ENCODE data around the gene KRTAP5-1.
"Not testable (repeated sequence)": the region's sequence is repeated elsewhere in the genome, so short reads cannot be mapped to it uniquely, and the experiment has no call there.

Gene KRTAP5-1, protein sequence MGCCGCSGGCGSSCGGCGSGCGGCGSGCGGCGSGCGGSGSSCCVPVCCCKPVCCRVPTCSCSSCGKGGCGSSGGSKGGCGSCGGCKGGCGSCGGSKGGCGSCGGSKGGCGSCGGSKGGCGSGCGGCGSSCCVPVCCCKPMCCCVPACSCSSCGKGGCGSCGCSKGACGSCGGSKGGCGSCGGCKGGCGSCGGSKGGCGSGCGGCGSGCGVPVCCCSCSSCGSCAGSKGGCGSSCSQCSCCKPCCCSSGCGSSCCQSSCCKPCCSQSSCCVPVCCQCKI
- total RNA-seq, result 0 to 0.44 (median 0) reads per million in 17 experiments

DNA sequence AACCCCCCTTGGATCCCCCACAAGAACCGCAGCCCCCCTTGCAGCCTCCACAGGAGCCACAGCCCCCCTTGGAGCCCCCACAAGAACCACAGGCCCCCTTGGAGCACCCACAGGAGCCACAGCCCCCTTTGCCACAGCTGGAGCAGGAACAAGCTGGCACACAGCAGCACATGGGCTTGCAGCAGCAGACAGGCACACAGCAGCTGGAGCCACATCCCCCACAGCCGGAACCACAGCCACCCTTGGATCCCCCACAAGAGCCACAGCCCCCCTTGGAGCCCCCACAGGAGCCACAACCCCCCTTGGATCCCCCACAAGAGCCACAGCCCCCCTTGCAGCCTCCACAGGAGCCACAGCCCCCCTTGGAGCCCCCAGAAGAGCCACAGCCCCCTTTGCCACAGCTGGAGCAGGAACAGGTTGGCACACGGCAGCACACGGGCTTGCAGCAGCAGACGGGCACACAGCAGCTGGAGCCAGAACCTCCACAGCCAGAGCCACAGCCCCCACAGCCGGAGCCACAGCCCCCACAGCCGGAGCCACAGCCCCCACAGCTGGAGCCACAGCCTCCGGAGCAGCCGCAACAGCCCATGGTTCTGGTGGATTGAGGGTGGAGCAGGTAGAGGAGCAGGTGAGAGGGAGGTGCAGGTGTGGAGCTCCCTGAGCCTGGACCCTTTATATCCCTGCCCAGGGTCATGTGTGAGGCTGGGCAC is at the start of gene KRTAP5-1:
Gene KRTAP5-1, minus strand, starts transcription at position 623 of the 710 bp plus-strand sequence. Its CDS starts 34 bp downstream, at position 589.
- not testable (repeated sequence) for DNase-seq

DNA sequence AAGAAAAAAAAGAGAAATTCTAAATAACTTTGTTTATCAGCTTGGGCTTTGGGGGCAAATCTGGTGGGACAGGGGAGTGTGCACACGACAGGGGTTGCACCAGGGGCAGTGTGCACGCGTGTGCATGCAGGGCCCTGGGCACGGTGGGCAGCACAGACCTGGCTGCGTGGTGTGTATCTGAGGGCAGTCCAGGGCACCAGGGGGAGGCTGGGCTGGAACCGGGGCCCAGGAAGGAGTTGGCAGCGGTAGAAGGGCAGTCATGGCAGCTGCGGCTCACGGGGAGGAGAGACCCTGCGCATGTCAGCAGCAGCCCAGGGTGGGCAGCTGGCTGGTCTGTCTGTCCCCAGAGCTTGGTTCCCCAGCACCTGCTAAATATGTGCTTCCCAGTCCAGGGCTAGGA is 48.8 kb upstream of the KRTAP5-1 start:
- no peak for DNase-seq

DNA sequence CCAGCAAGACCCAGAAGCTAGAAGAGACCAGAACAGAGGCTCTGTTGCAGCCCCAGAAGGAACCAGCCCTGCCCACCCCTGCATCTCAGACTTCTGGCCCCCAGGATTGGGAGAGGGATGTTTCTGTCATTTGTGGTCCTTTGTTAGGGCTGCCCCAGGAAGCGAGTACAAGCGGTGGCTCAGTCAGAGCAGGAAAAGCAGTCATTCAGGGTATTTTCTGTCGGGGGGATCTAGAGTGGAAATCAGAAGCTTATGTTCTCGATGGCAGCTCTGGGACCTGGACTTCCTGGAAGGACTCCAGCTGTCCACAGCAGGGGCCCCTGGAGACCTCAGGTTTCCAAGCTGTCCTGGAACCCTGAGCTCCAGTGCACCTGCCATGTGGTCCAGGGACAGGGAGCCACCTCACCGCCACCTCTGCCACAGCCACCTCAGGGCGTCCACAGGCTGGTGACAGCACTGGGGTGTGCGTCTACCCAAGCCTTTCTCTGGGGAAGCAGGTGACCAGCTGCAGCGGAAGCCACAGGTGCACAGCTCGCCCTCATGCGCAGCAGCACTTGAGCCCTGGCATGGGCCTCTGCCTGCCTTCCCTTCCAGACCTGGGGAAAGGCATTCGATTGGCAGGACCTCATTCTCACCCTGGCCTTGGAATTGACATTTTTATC is 47.1 kb upstream of the KRTAP5-1 start:
- no peak for DNase-seq

DNA sequence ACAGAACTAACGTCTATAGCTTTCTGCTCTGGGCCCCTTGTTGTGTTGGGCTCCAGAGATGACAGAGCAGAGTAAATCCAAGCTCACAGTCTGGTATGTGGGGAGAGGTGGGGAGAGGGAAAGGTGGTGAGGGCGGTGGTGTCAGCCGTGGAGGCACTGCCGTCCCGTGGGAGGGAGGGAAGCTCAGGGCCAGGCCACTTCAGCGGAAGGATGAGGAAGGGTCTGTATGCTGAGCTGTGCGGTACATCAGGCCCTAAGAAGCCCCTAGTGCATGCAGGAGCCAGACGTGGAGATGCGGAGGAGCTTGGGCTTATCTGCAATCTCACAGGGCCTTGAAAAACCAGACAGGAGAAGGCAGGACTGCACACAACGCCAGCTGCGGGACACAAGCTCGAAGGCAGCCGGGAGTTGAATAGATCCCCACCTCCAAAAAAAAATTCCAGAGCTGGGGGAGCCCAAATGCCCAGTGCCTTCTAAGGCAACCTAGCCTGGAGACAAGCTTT is 46.0 kb upstream of the KRTAP5-1 start:
- no peak for DNase-seq

DNA sequence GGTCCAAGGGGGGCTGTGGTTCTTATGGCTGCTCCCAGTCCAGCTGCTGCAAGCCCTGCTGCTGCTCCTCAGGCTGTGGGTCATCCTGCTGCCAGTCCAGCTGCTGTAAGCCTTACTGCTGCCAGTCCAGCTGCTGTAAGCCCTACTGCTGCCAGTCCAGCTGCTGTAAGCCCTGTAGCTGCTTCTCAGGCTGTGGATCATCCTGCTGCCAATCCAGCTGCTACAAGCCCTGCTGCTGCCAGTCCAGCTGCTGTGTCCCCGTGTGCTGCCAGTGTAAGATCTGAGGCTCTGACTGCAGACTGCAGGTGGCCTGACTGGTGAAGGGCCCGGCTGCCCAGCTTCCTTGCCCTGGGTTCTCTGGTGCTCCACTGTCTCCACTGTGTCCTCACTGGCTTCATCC is 45.2 kb upstream of the KRTAP5-1 start:
- DNase-seq, result no peak

DNA sequence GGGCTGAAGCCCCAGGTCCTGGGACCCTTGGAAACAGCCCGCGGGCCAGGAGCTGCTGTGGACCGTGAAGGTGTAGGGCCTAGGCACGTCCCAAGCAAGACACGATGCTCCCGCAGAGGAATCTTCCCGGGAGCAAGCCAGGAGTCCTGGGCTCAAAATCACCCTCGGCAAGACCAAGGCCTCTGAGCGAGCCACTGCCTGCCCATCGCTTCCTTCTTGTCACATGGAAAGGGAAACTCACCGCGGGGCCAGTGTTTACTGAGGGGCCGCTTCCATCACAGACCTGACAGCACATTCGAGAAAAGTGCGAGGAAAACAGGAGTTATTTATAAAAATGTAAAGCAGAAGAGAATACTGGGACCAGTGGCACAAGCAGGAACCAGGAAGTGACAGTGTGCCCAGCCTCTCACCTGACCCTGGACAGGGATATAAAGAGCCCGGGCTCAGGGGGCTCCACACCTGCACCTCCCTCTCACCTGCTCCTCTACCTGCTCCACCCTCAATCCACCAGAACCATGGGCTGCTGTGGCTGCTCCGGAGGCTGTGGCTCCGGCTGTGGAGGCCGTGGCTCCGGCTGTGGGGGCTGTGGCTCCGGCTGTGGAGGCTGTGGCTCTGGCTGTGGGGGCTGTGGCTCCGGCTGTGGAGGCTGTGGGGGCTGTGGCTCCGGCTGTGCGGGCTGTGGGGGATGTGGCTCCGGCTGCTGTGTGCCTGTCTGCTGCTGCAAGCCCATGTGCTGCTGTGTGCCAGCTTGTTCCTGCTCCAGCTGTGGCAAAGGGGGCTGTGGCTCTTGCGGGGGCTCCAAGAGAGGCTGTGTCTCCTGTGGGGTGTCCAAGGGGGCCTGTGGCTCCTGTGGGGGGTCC is 44.5 kb upstream of the KRTAP5-1 start, which contains the start of gene KRTAP5-5:
Gene KRTAP5-5, plus strand, starts transcription at position 450 of the 860 bp plus-strand sequence. Its CDS starts 66 bp downstream, at position 516.
- no peak for DNase-seq

DNA sequence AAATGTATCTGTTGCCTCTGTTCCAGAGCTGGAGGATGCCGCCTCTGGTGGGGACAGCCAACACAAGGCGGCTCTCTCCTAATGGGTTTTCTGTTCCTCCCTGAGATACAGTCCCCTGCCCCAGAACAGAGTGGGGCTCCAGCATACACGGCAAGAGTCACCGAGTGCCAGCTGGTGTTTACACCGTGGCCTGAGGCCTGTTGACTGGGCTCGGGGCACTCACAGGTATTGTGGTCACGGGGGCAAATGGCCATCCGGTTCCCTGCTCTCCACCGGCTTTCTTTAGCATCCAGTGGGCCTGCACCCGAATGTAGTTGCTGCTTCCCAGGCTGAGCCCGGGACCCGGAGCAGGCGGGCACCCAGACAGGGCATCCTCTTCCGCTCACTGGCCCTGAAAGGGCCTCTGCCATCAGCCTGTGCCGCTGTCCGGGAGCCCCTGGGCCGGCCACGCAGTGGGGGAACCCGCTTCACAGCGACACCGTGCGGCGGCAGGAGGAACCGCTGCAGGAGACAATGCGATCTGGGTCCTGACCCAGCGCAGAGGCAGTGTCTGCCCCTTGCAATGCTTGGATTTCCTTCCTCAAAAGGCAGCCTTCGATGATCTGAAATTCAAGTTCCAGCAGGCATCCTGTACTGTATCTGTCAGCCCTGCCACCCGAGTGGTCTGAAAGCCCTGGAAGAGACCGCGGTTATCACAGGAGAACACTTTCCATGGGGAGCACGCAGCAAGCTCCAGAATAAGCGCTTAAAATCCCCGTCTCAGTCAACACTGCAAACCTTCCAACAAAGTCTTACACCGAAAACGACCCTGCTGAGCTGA is 43.6 kb upstream of the KRTAP5-1 start:
- DNase-seq, result peak; percentile 55 to 73 (median 61)

DNA sequence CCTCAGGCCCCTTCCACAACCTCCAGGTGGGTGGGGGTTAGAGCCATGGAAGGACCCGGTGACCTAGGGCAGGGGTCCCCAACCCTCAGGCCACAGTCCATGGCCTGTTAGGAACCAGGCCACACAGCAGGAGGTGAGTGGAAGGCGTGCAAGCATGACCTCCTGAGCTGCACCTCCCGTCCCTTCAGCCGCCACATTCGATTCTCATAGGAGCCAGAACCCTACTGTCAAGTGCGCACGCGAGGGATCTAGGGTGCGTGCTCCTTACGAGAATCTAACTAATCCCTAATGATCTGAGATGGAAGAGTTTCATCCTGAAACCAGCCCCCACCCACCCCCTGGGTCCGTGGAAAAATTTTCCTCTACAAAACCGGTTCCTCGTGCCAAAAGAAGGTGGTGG is 40.5 kb upstream of the KRTAP5-1 start:
- no peak for DNase-seq

DNA sequence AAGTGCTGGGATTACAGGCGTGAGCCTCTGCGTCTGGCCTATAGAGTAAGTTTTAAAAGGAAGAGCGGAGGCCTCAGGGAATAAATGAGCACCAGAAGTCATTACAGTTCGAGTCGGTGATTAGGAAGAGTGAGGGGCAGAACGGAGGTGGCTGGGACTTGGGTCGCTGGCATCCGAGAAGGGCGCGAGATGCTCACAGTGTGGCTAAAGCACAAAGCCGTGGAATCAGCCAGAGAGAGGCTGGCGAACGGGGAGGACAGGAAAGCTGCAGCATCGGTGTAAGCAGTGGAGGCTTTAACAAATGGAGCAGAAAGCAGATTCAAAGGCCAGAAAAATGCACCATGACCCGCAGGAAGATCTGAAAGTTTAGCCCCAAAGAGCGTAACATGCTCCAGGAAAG is 39.5 kb upstream of the KRTAP5-1 start:
- no peak for DNase-seq

DNA sequence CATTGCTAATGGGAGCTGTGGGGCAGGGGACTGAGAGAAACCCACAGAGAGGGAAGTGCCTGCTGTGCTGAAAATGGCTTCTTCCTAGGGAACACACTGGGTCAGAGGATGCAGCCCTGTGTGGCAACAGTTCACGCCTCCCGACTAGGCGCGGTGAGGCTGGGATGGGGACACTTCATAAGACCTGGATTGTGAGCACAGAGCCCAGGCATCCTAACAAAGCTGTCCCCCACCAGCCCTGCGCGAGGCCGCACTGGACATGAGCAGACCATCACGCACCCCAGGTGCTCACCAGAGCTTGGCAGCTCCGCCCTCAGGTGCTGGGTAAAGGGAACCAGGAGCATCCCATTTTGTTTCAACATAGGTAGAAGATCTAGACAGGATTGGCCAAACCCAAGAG is 38.6 kb upstream of the KRTAP5-1 start:
- DNase-seq, result no peak

DNA sequence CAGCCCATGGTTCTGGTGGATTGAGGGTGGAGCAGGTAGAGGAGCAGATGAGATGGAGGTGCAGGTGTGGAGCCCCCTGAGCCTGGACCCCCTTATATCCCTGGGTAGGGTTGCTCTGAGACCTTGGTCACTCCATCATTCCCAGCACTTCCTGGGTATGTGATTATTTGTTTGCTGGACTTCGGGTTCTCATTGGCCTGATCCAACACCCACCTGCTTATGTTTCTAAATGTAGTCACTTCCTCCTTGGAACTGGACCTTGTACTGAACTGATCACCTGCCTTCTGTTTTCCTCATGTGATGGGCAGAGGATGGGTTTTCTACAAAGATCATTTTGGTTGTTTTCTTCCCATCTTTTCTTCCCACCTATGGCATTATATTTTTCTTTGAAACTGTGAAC is 37.0 kb upstream of the KRTAP5-1 start, which contains the start of gene KRTAP5-4:
Gene KRTAP5-4, minus strand, starts transcription at position 53 of the 400 bp plus-strand sequence. Its CDS starts 45 bp downstream, at position 8.
- DNase-seq, result no peak

DNA sequence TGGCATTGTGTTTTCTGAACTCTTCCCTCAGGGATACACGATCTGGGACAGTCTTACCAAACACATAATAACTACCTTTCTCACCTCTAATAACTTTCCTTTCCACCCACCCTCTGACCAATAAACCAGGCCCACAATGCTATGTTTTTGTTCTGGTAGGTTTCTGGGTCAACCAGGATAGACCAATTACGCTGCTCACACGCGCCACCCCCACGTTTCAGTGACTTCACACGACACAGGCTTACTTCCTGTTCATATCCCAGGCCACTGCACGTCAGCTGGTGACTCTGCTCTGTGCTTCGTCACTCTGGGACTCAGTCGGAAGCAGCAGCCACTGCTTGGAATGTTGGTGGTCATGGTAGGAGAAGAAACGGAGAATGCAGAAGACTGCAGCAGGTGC is 34.4 kb upstream of the KRTAP5-1 start:
- DNase-seq, result peak; percentile 5 to 42 (median 21)

DNA sequence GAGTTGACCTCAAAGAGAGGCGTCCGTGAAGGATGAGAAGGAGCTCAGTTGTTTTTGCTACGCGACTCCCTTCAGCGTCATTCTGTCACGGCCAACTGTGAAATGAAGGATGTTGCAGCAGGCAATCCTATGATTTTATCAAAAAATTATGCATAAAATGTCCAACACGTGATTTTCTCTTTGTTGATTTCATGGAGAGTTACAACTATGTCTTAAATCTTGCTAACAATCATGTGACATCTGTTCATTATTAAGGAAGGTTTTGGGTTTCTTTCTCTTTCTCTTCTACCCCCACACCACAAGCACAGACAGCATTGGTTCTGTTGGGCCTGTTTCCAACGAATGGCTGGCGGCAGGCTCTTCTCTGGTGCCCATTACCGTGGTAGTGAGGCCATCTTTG is 33.1 kb upstream of the KRTAP5-1 start:
- DNase-seq, result no peak

DNA sequence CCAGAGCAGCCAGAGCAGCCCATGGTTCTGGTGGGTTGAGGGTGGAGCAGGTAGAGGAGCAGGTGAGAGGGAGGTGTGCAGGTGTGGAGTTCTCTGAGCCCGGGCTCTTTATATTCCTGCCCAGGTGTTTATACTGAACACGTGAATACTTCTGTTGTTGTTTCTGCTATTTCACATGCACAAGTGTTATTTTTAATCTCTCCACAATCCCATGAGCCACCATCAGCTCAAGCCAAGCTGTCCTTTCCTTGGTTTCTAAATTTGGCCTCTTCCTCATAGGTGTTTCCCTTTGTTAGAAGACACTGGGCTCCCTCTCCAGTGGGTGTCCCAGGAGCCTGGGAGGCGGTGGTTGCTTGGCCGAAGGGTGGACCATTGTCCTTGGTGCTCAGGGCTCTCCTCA is 23.3 kb upstream of the KRTAP5-1 start, which contains the start of gene KRTAP5-3:
Gene KRTAP5-3, minus strand, starts transcription at position 101 of the 400 bp plus-strand sequence. Its CDS starts 78 bp downstream, at position 23.
- DNase-seq, result no peak

DNA sequence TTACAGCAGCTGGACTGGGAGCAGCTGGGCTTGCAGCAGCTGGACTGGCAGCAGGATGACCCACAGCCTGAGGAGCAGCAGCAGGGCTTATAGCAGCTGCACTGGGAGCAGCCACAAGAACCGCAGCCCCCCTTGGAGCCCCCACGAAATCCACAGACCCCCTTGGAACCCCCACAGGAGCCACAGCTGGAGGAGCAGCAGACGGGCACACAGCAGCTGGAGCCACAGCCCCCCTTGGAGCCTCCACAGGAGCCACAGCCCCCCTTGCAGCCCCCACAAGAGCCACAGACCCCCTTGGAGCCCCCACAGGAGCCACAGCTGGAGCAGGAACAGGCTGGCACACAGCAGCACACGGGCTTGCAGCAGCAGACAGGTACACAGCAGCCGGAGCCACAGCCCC is 22.8 kb upstream of the KRTAP5-1 start:
- not testable (repeated sequence) for DNase-seq

DNA sequence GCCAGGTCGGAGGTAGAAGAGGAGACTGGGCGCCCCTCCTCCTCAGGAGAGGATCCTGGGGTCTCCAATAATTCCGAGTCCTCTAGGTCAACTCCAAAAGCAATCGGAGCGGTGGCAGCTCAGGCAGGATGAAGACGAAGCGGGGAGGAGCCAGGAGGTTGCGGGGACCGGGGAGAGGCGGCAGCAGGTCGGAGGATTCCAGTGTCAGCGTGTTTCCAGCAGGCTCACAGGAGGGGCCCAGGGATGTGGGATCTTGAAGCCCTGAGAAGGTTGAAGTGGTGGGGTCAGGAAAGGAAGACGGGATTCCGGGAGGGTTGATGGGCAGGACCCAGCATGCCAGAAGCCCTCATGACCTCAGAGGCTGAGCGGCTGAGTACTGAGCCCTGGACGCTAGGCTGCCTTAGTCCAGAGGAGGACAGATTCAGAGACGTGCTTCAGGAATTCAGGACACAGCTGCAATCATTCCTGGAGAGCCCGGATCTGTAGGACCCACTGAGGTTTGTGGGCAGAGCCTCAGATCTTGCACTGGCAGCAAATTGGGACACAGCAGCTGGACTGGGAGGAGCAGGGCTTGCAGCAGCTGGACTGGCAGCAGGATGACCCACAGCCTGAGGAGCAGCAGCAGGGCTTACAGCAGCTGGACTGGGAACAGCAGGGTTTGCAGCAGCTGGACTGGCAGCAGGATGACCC is 22.2 kb upstream of the KRTAP5-1 start:
- DNase-seq, result not testable (repeated sequence)

DNA sequence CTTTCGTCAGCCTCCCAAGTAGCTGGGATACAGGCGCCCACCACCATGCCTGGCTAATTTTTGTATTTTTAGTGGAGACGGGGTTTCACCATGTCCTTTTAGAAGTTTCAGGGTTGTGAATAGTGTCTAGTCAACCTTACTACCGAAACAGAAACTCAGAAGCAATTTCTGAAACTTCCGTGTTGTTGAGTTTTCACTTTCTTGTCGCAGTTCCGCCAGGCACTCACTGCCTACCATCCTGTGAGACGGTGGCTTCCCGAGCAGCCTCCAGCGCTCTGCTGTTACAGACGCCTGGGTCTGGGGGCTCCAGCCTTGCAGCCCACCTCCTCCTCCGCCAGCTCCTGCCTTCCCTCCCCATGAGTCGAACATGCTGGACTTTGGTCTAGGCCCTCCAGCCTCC is 20.8 kb upstream of the KRTAP5-1 start:
- peak in 1 of 4 experiments; percentile 9 for DNase-seq

DNA sequence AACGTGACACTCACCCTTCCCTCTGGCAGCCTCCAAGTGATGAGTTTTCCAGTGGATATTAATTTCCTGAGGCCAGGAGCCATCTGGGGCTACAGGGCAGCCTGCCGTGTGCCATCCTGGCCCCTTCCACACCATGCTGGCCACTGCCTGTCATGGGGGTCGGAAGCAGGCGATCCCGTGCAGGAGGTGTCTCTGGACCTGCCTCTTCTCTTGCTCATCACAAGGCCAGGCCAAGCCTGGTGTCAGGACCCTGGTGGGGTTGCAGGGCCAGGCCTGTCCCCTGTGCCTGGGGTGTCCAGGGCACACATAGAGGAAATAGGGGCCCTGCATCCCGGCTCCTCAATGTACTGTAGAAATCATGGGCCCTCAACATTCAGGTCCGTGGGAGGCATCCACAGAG is 19.6 kb upstream of the KRTAP5-1 start:
- DNase-seq, result no peak

DNA sequence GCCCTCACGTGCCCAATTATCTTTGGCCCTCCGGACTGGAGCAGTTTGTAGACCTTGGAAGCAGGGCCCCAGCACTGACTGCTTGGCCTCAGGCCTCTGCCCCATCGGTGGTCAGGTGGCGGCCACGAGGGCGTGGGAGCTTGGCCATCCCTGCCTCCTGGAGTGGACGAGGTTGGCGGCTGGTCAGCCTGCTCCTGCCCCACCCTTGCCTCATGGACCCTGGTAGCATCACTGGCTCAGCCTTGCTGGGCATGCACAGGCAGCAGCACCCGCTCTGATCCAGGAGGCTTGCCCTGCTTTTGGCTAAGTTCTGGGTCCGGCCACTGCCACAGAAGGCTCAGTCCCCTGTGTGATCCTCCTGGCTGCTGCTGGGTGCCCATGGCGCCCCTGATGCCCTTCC is 19.1 kb upstream of the KRTAP5-1 start:
- no peak for DNase-seq

DNA sequence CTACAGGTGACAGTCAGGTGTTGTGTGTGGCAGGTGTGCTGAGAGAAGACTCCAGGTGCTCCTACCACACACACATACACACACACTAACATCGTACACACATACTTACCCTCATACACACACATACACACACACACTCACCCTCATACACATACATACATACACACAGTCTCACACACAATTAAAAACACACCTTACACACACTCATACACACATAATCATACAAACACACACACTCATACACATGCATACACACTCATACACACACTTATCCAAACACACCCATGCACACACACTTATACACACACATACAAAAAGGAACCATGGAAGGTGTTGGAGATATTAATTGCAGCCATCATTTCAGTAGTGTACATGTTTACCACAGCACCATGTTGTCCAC is 18.5 kb upstream of the KRTAP5-1 start:
- DNase-seq, result no peak

All from suppressor macrophage (primary cell).